Karpas-422 (cell line): ENCODE data around the gene POGLUT2. TPM values are rescaled to one million over a fixed set of nuclear protein-coding genes. Genes with fewer than 3 reads are reported as not detected.

Source experiments
- total RNA-seq: library from RNA; depleted of rRNA; stranded (reverse); fragments of >200 nt; shearing (Covaris generic); gene quantifications from 2 replicates; pipeline ENCODE4 v1.2.3, GENCODE V29; 2014; ENCODE audit warnings: low replicate concordance; rRNA removed

Gene POGLUT2
- total RNA-seq, 1 experiment from 2014 or later, result not detected

Other genes with a start within 250 kb of the POGLUT2 start
- gene TPP2, start 202.0 kb downstream of the POGLUT2 start, total RNA-seq, result 62.2 and 64.6 TPM in 2 replicates
- gene METTL21C, start 103.9 kb downstream of the POGLUT2 start, total RNA-seq, result not detected in 2 replicates
- gene TEX30, start 25.2 kb downstream of the POGLUT2 start, total RNA-seq, result 10.7 and 25.6 TPM in 2 replicates
- not detected in 2 replicates for gene BIVM, start 143 bp upstream of the POGLUT2 start, total RNA-seq
- gene ERCC5, start 47.1 kb upstream of the POGLUT2 start, total RNA-seq, result 43.3 and 45.3 TPM in 2 replicates